NCI-H1105 treated with DMSO at 0.1 percent for 48 hours (cell line): Measurements from ENCODE around the gene PSMG3.
"Not testable (repeated sequence)": the region's sequence is repeated elsewhere in the genome, so short reads cannot be mapped to it uniquely, and the experiment has no call there.

Experiments used
- DNase-seq: peaks from one replicate; lab custom pipeline; 2025; lab: John Stamatoyannopoulos, UW

The PSMG3 gene

GRCh38 chr7:1596181-1597043, 26.6 kb upstream of the PSMG3 start:
- no peak for DNase-seq

- no peak for DNase-seq
These were observed 25.8 kb upstream of the PSMG3 start for GRCh38 chr7:1595636-1596035.

- no peak for DNase-seq
These were observed 25.2 kb upstream of the PSMG3 start for GRCh38 chr7:1595027-1595426.

- DNase-seq, result no peak
These were observed 24.1 kb upstream of the PSMG3 start for GRCh38 chr7:1593904-1594421.

GRCh38 chr7:1593091-1593866, 23.4 kb upstream of the PSMG3 start:
- no peak for DNase-seq

- DNase-seq, result no peak
These were observed 22.6 kb upstream of the PSMG3 start for GRCh38 chr7:1592299-1592871.

- DNase-seq, result no peak
These were observed 22.0 kb upstream of the PSMG3 start for GRCh38 chr7:1591876-1592275.

- DNase-seq, result no peak
These were observed 21.6 kb upstream of the PSMG3 start for GRCh38 chr7:1591396-1591795.

GRCh38 chr7:1590887-1591286, 21.1 kb upstream of the PSMG3 start:
- no peak for DNase-seq

GRCh38 chr7:1590476-1590875, 20.6 kb upstream of the PSMG3 start:
- DNase-seq, result no peak

GRCh38 chr7:1588978-1589377, 19.1 kb upstream of the PSMG3 start:
- DNase-seq, result no peak

GRCh38 chr7:1587738-1588137, 17.9 kb upstream of the PSMG3 start:
- no peak for DNase-seq

GRCh38 chr7:1586827-1587705, 17.2 kb upstream of the PSMG3 start:
- no peak for DNase-seq

GRCh38 chr7:1586126-1586826, 16.4 kb upstream of the PSMG3 start:
- DNase-seq, result no peak

GRCh38 chr7:1585142-1585981, 15.5 kb upstream of the PSMG3 start:
- no peak for DNase-seq

GRCh38 chr7:1584700-1585099, 14.9 kb upstream of the PSMG3 start:
- no peak for DNase-seq

GRCh38 chr7:1583241-1583930, 13.6 kb upstream of the PSMG3 start:
- DNase-seq, result not testable (repeated sequence)

GRCh38 chr7:1580422-1581030, 10.7 kb upstream of the PSMG3 start:
- no peak for DNase-seq
